Right lobe of liver (tissue), 6 donors: Measurements from ENCODE around the gene DTX1. TPM values are rescaled to one million over a fixed set of nuclear protein-coding genes. Genes with fewer than 3 reads are reported as not detected.

ENCODE experiments used
- ATAC-seq, 4 donors: fragments of 200-7000 bp; cut with Tn5 transposase; one replicate each; pipeline ENCODE4 v1.9.1; 2020; ENCODE audit warnings: mild to moderate bottlenecking in 4 of 4, moderate library complexity in 4 of 4
- DNase-seq, 3 donors: peaks; one replicate each; pipeline ENCODE4 v3.0.0-alpha.2; 2020
- H3K27ac ChIP-seq, 3 donors: fragments of 200-600 bp; one replicate each; pipeline ENCODE4 v1.8.0; 2022
- H3K27me3 ChIP-seq, 2 donors: fragments of 200-600 bp; one replicate each; pipeline ENCODE4 v1.8.0; 2022
- H3K36me3 ChIP-seq, 4 donors: fragments of 200-600 bp; sonication (generic) in 1 of 4; one replicate each; pipeline versions ENCODE4 v1.5.1 to v1.8.0; 2017 to 2022; ENCODE audit warnings: control low read depth in 1 of 4
- H3K4me1 ChIP-seq, 4 donors: fragments of 200-600 bp; sonication (generic) in 1 of 4; one replicate each; pipeline versions ENCODE4 v1.5.1 to v1.8.0; 2017 to 2022; ENCODE audit warnings: control low read depth in 1 of 4
- H3K4me3 ChIP-seq, 3 donors: fragments of 200-600 bp; one replicate each; pipeline ENCODE4 v1.8.0; 2022
- H3K9me3 ChIP-seq, 4 donors: fragments of 200-600 bp; sonication (generic) in 1 of 4; one replicate each; pipeline versions ENCODE4 v1.5.1 to v1.8.0; 2017 to 2022; ENCODE audit warnings: control low read depth in 1 of 4
- CTCF ChIP-seq, 4 donors: fragments of 200-600 bp in 3 of 4; fragments of 450-650 bp in 1 of 4; IDR thresholded peaks; one replicate each; pipeline versions ENCODE4 v1.5.1 to v1.8.0; 2016 to 2022; ENCODE audit warnings: antibody characterized with exemption in 4 of 4, mild to moderate bottlenecking in 2 of 4
- POLR2A ChIP-seq: fragments of 450-650 bp; IDR thresholded peaks from one replicate; pipeline ENCODE4 v1.6.1; 2017; ENCODE audit warnings: antibody characterized with exemption, mild to moderate bottlenecking
- WGBS: methylation state at CpG from one replicate; pipeline ENCODE4 v1.1.6; 2018; ENCODE audit warnings: low coverage, low lambda C conversion rate; ENCODE audit not compliant: insufficient coverage; ENCODE audit errors: missing lambda C conversion rate; 5-methylcytosine and 5-hydroxymethylcytosine counted together
- intact Hi-C, 2 donors: fragments of 100-400 bp; cut with DNase I; formaldehyde crosslinking; loops; one replicate each; pipeline versions ENCODE4 v1.11.2 to v1.14.1; 2022
- total RNA-seq, 6 experiments: library from RNA; depleted of rRNA in 2 of 6; stranded (reverse); fragments of >200 nt in 2 of 6; fragmentation: NEBNext Ultra II Directional in 3 of 6; extraction: Animal tissue kit (Norgen Biotek cat#: 25700) in 3 of 6; gene quantifications; one replicate each; pipeline versions ENCODE4 v1.1.0 to v1.2.4, GENCODE V29; 2016 to 2023
- donor health status: DM: no; HTN: yes; CAD: no.
- donor health status: DM: no; HTN: no; CAD: no.
- donor health status: DM: no; HTN: no; CAD: no.
- donor health status: DM: no; HTN: yes; CAD: no.
- donor health status: DM: no; HTN: yes; CAD: no.

Gene DTX1
- total RNA-seq, 6 experiments from 2014 or later: 1.4 to 51.2 (median 20.0) TPM

GRCh38 chr12:113027726-113028125, 28.8 kb upstream of the DTX1 start:
- H3K27ac ChIP-seq: no peak overlapping the region
- intact Hi-C loops: no loop called here
- no peak overlapping the region for H3K4me3 ChIP-seq
- ATAC-seq (no peak), DNase-seq (no peak)
- no peaks in the 10 kb centered on the region for H3K9me3 ChIP-seq
- no peaks in the 10 kb centered on the region for H3K36me3 ChIP-seq
- TF ChIP-seq CTCF (IDR thresholded peaks at IDR 0.05) (no peak), POLR2A (no peak)
- WGBS: 50% methylated on average over 3 of the region's 4 CpGs
- H3K4me1 ChIP-seq: no peaks in the 10 kb centered on the region
- H3K27me3 ChIP-seq: no peaks in the 10 kb centered on the region

GRCh38 chr12:113030875-113031525, 25.5 kb upstream of the DTX1 start:
- ATAC-seq (peak; percentile 89 to 96 (median 93)), DNase-seq (no peak)
- H3K27me3 ChIP-seq: no peaks in the 10 kb centered on the region
- H3K36me3 ChIP-seq: no peaks in the 10 kb centered on the region
- H3K27ac ChIP-seq: no peak overlapping the region
- H3K9me3 ChIP-seq: no peaks in the 10 kb centered on the region
- intact Hi-C loops: no loop called here
- WGBS: 4% methylated on average over 9 of the region's 9 CpGs
- TF ChIP-seq POLR2A (no peak), CTCF (IDR thresholded peaks at IDR 0.05) (peak; percentile 68 to 82 (median 73))
- H3K4me3 ChIP-seq: no peak overlapping the region
- H3K4me1 ChIP-seq: no peaks in the 10 kb centered on the region

GRCh38 chr12:113039911-113040445, 16.6 kb upstream of the DTX1 start:
- intact Hi-C loops: loop anchor here in 1 of 2 donors (10.0 kb wide), 1 partner anchor 135 kb away; no protein-coding TSS in a partner anchor
- ATAC-seq: no peak
- WGBS: 71% methylated on average over 3 of the region's 4 CpGs

GRCh38 chr12:113040722-113041171, 15.8 kb upstream of the DTX1 start:
- Histone ChIP-seq H3K4me3 (no peak overlapping the region), H3K27ac (no peak overlapping the region), H3K27me3 (no peaks in the 10 kb centered on the region), H3K4me1 (peaks cover 0 to 6% (median 0%) of the 10 kb centered on the region in 4 donors), H3K9me3 (no peaks in the 10 kb centered on the region), H3K36me3 (no peaks in the 10 kb centered on the region)
- intact Hi-C loops: loop anchor here in 1 of 2 donors (10.0 kb wide), 1 partner anchor 134 kb away; no protein-coding TSS in a partner anchor
- ATAC-seq (peak; percentile 83 to 94 (median 86)), DNase-seq (peak; percentile 62 to 77 (median 73))
- WGBS: 34% methylated on average over 6 of the region's 7 CpGs
- TF ChIP-seq POLR2A: no peak
- no peak for TF ChIP-seq CTCF (IDR thresholded peaks at IDR 0.05)

More at GRCh38 chr12:113039911-113040445, 16.6 kb upstream of the DTX1 start:
- Histone ChIP-seq H3K36me3 (no peaks in the 10 kb centered on the region), H3K27me3 (no peaks in the 10 kb centered on the region), H3K27ac (no peak overlapping the region), H3K9me3 (no peaks in the 10 kb centered on the region), H3K4me3 (no peak overlapping the region), H3K4me1 (peaks cover 0 to 6% (median 0%) of the 10 kb centered on the region in 4 donors)
- DNase-seq: no peak
- TF ChIP-seq CTCF (IDR thresholded peaks at IDR 0.05) (no peak), POLR2A (no peak)
